ENCODE data around the gene FBXO46.
A peak's percentile ranks its signal among the peaks of the same experiment; 100 is the strongest.

GRCh38 chr19:45681391-45682015, 49.2 kb downstream of the FBXO46 start:
- TF ChIP-seq CBX2 (IDR thresholded peaks at IDR 0.05; ENCODE audit: borderline replicate concordance, low read depth) (no peak), CTCF (IDR thresholded peaks at IDR 0.05) (peak; percentile 98), MAX (IDR thresholded peaks at IDR 0.05) (peak; percentile 76; the same call in 1 of the 2 replicates), POLR2A (IDR thresholded peaks at IDR 0.05; ENCODE audit: low read length) (no peak; the same call in 1 of the 2 replicates), HDAC2 (IDR thresholded peaks at IDR 0.05) (no peak), RFX5 (IDR thresholded peaks at IDR 0.05) (no peak; the same call in 1 of the 2 replicates), REST (IDR thresholded peaks at IDR 0.05) (no peak), RNF2 (IDR thresholded peaks at IDR 0.05; ENCODE audit: borderline replicate concordance, low read depth) (no peak), GATA3 (IDR thresholded peaks at IDR 0.05; ENCODE audit: borderline replicate concordance) (0 out of 2 replicates have a peak, but pooled peaks have one; percentile 40), EP300 (IDR thresholded peaks at IDR 0.05) (no peak), PBX3 (IDR thresholded peaks at IDR 0.05) (no peak), SMC3 (IDR thresholded peaks at IDR 0.05) (peak; percentile 94), JUN (IDR thresholded peaks at IDR 0.05) (peak; percentile 24 to 59; a peak in 1 of 5 replicates)
